B cell (primary cell): Measurements from ENCODE around the gene NUPR1. TPM values are rescaled to one million over a fixed set of nuclear protein-coding genes. Genes with fewer than 3 reads are reported as not detected.

Experiments used
- ATAC-seq: fragments of 200-7000 bp; cut with Tn5 transposase; one replicate; pipeline ENCODE4 v1.10.0; 2021; ENCODE audit warnings: low read depth, mild to moderate bottlenecking, moderate number of reproducible peaks, moderate library complexity
- CTCF ChIA-PET: fragments of 350-600 bp; sonication (Branson Sonifier 250); formaldehyde crosslinking; loops from one replicate; lab custom pipeline; 2021; ENCODE audit warnings: antibody characterized with exemption, inconsistent platforms; lab: Charles Lee
- POLR2A ChIA-PET: fragments of 350-600 bp; sonication (Branson Sonifier 250); formaldehyde crosslinking; loops from one replicate; lab custom pipeline; 2021; ENCODE audit warnings: antibody characterized with exemption; lab: Charles Lee
- DNase-seq: peaks from one replicate; pipeline ENCODE4 v3.0.0; 2013
- H2AFZ ChIP-seq: 2 replicates; pipeline ENCODE4 v1.6.1; 2012; ENCODE audit warnings: mild to moderate bottlenecking, low read depth, low read length; ENCODE audit not compliant: insufficient read depth, poor library complexity, severe bottlenecking
- H3K27ac ChIP-seq, 2 donors: 1 replicate in 1 of 2; 2 replicates in 1 of 2; pipeline ENCODE4 v1.5.1; 2012 to 2013; ENCODE audit warnings: low read length in 2 of 2, mild to moderate bottlenecking in 2 of 2, moderate library complexity in 1 of 2
- H3K27me3 ChIP-seq, 4 experiments: fragments of 200-600 bp in 1 of 4; sonication (generic) in 1 of 4; replicated peaks in 1 of 4; 1 replicate in 2 of 4; 2 replicates in 2 of 4; pipeline versions ENCODE4 v1.6.1 to v1.7.0; 2013 to 2016; ENCODE audit warnings: low read length in 3 of 4, mild to moderate bottlenecking in 2 of 4, mixed read lengths in 1 of 4, moderate library complexity in 1 of 4; ENCODE audit not compliant: insufficient read depth in 4 of 4, control insufficient read depth in 3 of 4; ENCODE audit errors: control extremely low read depth in 1 of 4
- H3K36me3 ChIP-seq, 2 experiments: replicated peaks in 1 of 2; 1 replicate in 1 of 2; 2 replicates in 1 of 2; pipeline versions ENCODE4 v1.6.1 to v1.7.1; 2013; ENCODE audit warnings: low read length in 1 of 2; ENCODE audit not compliant: insufficient read depth in 2 of 2, control insufficient read depth in 1 of 2; ENCODE audit errors: control extremely low read depth in 1 of 2, extremely low read depth in 1 of 2
- H3K4me1 ChIP-seq, 2 donors: fragments of 200-600 bp in 1 of 2; sonication (generic) in 1 of 2; 1 replicate in 1 of 2; 2 replicates in 1 of 2; pipeline versions ENCODE4 v1.5.1 to v1.6.1; 2013 to 2017; ENCODE audit warnings: low read length in 2 of 2; ENCODE audit not compliant: control insufficient read depth in 2 of 2, insufficient read depth in 2 of 2
- H3K4me2 ChIP-seq: replicated peaks from 2 replicates; pipeline ENCODE3; 2012; ENCODE audit warnings: mild to moderate bottlenecking, low read depth, low read length; ENCODE audit not compliant: poor library complexity, severe bottlenecking
- H3K4me3 ChIP-seq, 5 experiments: fragments of 200-600 bp in 1 of 5; sonication (generic) in 1 of 5; 1 replicate in 3 of 5; 2 replicates in 2 of 5; pipeline versions ENCODE4 v1.5.1 to v1.7.0; 2011 to 2016; ENCODE audit warnings: low read length in 4 of 5, mild to moderate bottlenecking in 4 of 5, low read depth in 2 of 5, control low read depth in 1 of 5, moderate library complexity in 1 of 5; ENCODE audit not compliant: insufficient read depth in 1 of 5; ENCODE audit errors: control extremely low read depth in 1 of 5, extremely low read depth in 1 of 5
- H3K79me2 ChIP-seq: fragments of 200-600 bp; sonication (generic); one replicate; pipeline ENCODE4 v1.6.0; 2016; ENCODE audit warnings: low read length; ENCODE audit not compliant: control insufficient read depth, insufficient read depth
- H3K9ac ChIP-seq: fragments of 200-600 bp; sonication (generic); 2 replicates; pipeline ENCODE4 v1.6.1; 2017; ENCODE audit warnings: mild to moderate bottlenecking, low read length, moderate library complexity
- H3K9me3 ChIP-seq, 3 donors: one replicate each; pipeline versions ENCODE4 v1.6.1 to v1.7.1; 2013; ENCODE audit warnings: low read length in 2 of 3; ENCODE audit not compliant: control insufficient read depth in 2 of 3, insufficient read depth in 1 of 3; ENCODE audit errors: control extremely low read depth in 1 of 3
- H4K20me1 ChIP-seq: 2 replicates; pipeline ENCODE4 v1.6.0; 2012; ENCODE audit warnings: mild to moderate bottlenecking, low read length; ENCODE audit not compliant: insufficient read depth, control insufficient read depth, poor library complexity, severe bottlenecking
- H3K27ac Mint-ChIP-seq: one replicate; pipeline ENCODE4 v1.8.0; 2021; ENCODE audit warnings: mixed read lengths
- H3K27me3 Mint-ChIP-seq: one replicate; pipeline ENCODE4 v1.8.0; 2021; ENCODE audit warnings: mixed read lengths
- H3K4me1 Mint-ChIP-seq: one replicate; pipeline ENCODE4 v1.8.0; 2021; ENCODE audit warnings: mixed read lengths
- H3K4me3 Mint-ChIP-seq: one replicate; pipeline ENCODE4 v1.8.0; 2021; ENCODE audit warnings: mixed read lengths
- H3K9me3 Mint-ChIP-seq: one replicate; pipeline ENCODE4 v1.8.0; 2022; ENCODE audit warnings: mixed read lengths; ENCODE audit not compliant: insufficient read depth
- CTCF ChIP-seq: fragments of 200-600 bp; IDR thresholded peaks from one replicate; pipeline ENCODE4 v1.8.0; 2022; ENCODE audit warnings: antibody characterized with exemption, mild to moderate bottlenecking
- EZH2 ChIP-seq: IDR thresholded peaks from 2 replicates; pipeline ENCODE4 v1.6.1; 2012; ENCODE audit warnings: borderline replicate concordance, low read depth, mild to moderate bottlenecking, moderate library complexity, low read length; ENCODE audit not compliant: insufficient read depth, poor library complexity, severe bottlenecking
- WGBS: methylation state at CpG from one replicate; pipeline ENCODE4 v1.1.5; 2013; ENCODE audit warnings: missing lambda C conversion rate; ENCODE audit not compliant: insufficient coverage; 5-methylcytosine and 5-hydroxymethylcytosine counted together
- intact Hi-C: fragments of 100-400 bp; cut with micrococcal nuclease; formaldehyde crosslinking; loops from one replicate; pipeline ENCODE4 v1.10.0; 2022
- polyA plus RNA-seq: library from polyadenylated mRNA; depleted of rRNA; stranded (reverse); fragments of >200 nt; gene quantifications from 2 replicates; pipeline ENCODE4 v1.2.3, GENCODE V29; 2012
- total RNA-seq, 2 donors: library from RNA; stranded (reverse); fragments of 120-200 nt in 1 of 2; gene quantifications; 1 replicate in 1 of 2; 2 replicates in 1 of 2; pipeline versions ENCODE4 v1.2.3 to v1.2.4, GENCODE V29; 2013 to 2022

Gene NUPR1
- total and polyA plus RNA-seq, 2 donors (not counting 1 experiment from before 2014, with no cell fraction given): not detected

DNA sequence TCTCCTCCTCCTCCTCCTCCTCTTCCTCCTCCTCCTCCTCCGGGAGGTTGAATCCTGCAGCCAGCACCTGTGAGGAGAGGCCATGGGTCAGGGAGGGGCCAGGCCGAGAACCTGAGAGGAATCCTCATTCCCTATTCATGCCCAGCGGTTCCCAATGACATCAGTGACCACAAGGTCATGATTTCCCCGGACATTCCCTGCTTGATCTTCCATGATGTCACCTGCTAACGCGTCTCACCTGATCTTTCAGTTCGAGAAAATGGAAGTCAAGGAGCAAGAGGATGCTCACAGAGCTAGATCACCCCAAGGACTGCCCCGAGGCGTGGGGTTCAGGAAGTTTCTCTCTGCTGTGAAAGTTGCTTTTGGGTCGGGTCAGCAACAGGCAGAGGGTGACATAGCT is 38.9 kb downstream of the NUPR1 start:
- intact Hi-C loops: no loop called here
- Histone ChIP-seq H3K4me1 (peaks cover 2 to 13% of the 10 kb centered on the region in 2 donors), H3K36me3 (no peaks in the 10 kb centered on the region)

More for the DNA sequence above, 38.9 kb downstream of the NUPR1 start:
- Mint-ChIP-seq H3K4me3 (no peak overlapping the region), H3K4me1 (peaks cover 21% of the 10 kb centered on the region), H3K27ac (peak overlapping the region; percentile 26), H3K27me3 (no peaks in the 10 kb centered on the region), H3K9me3 (no peaks in the 10 kb centered on the region)
- WGBS: 87% methylated on average over 9 of the region's 10 CpGs
- no peaks in the 10 kb centered on the region for H3K9me3 ChIP-seq
- H2AFZ ChIP-seq: no peak overlapping the region
- TF ChIP-seq EZH2 (no peak), CTCF (no peak)
- CTCF ChIA-PET: no interaction called here
- no peak for DNase-seq
- POLR2A ChIA-PET: no interaction called here
- no peak overlapping the region for H3K9ac ChIP-seq
- H3K4me2 ChIP-seq: no peak overlapping the region
- H3K27me3 ChIP-seq: no peaks in the 10 kb centered on the region
- no peak overlapping the region for H3K27ac ChIP-seq
- no peaks in the 10 kb centered on the region for H3K79me2 ChIP-seq
- H3K4me3 ChIP-seq: no peak overlapping the region
- ATAC-seq: no peak
- H4K20me1 ChIP-seq: no peaks in the 10 kb centered on the region
